Gastrocnemius medialis (tissue), 4 donors: ENCODE results near the gene OR1E2. TPM values are rescaled to one million over a fixed set of nuclear protein-coding genes. Genes with fewer than 3 reads are reported as not detected.

Experiments used
- ATAC-seq, 2 donors: fragments of 150-250 bp; one replicate each; pipeline ENCODE4 v1.9.1; 2016
- DNase-seq, 2 donors: peaks; one replicate each; pipeline ENCODE4 v3.0.0-alpha.2; 2019
- H3K27ac ChIP-seq, 4 donors: fragments of 200-600 bp; sonication (generic); 1 replicate in 1 of 4; 2 replicates in 3 of 4; pipeline ENCODE4 v1.5.1; 2016 to 2018; ENCODE audit warnings: mild to moderate bottlenecking in 2 of 4, moderate library complexity in 1 of 4
- H3K27me3 ChIP-seq, 3 donors: fragments of 200-600 bp; sonication (generic) in 2 of 3; 1 replicate in 1 of 3; 2 replicates in 2 of 3; pipeline versions ENCODE4 v1.5.1 to v1.6.0; 2016 to 2019; ENCODE audit warnings: mild to moderate bottlenecking in 1 of 3, moderate library complexity in 1 of 3
- H3K36me3 ChIP-seq, 2 donors: fragments of 200-600 bp; sonication (generic) in 1 of 2; one replicate each; pipeline ENCODE4 v1.5.1; 2017 to 2018
- H3K4me1 ChIP-seq, 2 donors: fragments of 200-600 bp; sonication (generic) in 1 of 2; one replicate each; pipeline ENCODE4 v1.5.1; 2016 to 2017; ENCODE audit warnings: mild to moderate bottlenecking in 2 of 2
- H3K4me3 ChIP-seq, 4 donors: fragments of 200-600 bp; sonication (generic) in 3 of 4; 1 replicate in 1 of 4; 2 replicates in 3 of 4; pipeline ENCODE4 v1.5.1; 2016 to 2019; ENCODE audit warnings: mild to moderate bottlenecking in 2 of 4
- H3K9me3 ChIP-seq, 3 donors: fragments of 200-600 bp; sonication (generic) in 2 of 3; 1 replicate in 1 of 3; 2 replicates in 2 of 3; pipeline ENCODE4 v1.5.1; 2016 to 2019
- CTCF ChIP-seq, 5 experiments: fragments of 450-650 bp in 3 of 5; fragments of 200-600 bp in 2 of 5; sonication (generic) in 2 of 5; IDR thresholded peaks in 4 of 5; conservative IDR thresholded peaks in 1 of 5; 1 replicate in 4 of 5; 2 replicates in 1 of 5; pipeline ENCODE4 v1.5.1; 2016 to 2019; ENCODE audit warnings: antibody characterized with exemption in 5 of 5, mild to moderate bottlenecking in 3 of 5, moderate library complexity in 3 of 5
- POLR2A ChIP-seq, 2 donors: fragments of 450-650 bp; IDR thresholded peaks; one replicate each; pipeline ENCODE4 v1.6.1; 2017; ENCODE audit warnings: antibody characterized with exemption in 2 of 2, mild to moderate bottlenecking in 2 of 2, moderate library complexity in 2 of 2
- in situ Hi-C, 4 donors: fragments of 200-750 bp; cut with MboI; loops; one replicate each; pipeline versions ENCODE4 v1.15.0 to v1.8.0; 2017; ENCODE audit warnings: low sequenced_read_pairs in 4 of 4
- intact Hi-C: fragments of 100-400 bp; cut with DNase I; formaldehyde crosslinking; loops from one replicate; pipeline ENCODE4 v1.15.1; 2023; ENCODE audit warnings: low total_unique reads
- total RNA-seq, 4 donors: library from RNA; depleted of rRNA; stranded (reverse); fragments of >200 nt; gene quantifications; one replicate each; pipeline versions ENCODE4 v1.1.0 to v1.2.3, GENCODE V29; 2016

OR1E2 gene
- total RNA-seq, 4 donors from 2014 or later = 0.49 TPM; not detected in 3

- no peak for DNase-seq
- H3K9me3 ChIP-seq = no peaks in the 10 kb centered on the region
- no peaks in the 10 kb centered on the region for H3K4me1 ChIP-seq
- no peak for ATAC-seq
- TF ChIP-seq POLR2A (IDR thresholded peaks at IDR 0.05) = no peak
- TF ChIP-seq CTCF (IDR thresholded peaks at IDR 0.05 in 4 of 5, conservative IDR thresholded peaks at IDR 0.05 in 1 of 5) = no peak
- intact Hi-C loops (no loop called here), in situ Hi-C loops (no loop called here)
- H3K36me3 ChIP-seq = no peaks in the 10 kb centered on the region
- peaks cover 7 to 19% (median 15%) of the 10 kb centered on the region in 3 donors for H3K27me3 ChIP-seq
- no peak within 1 kb of the TSS for H3K27ac ChIP-seq
- no peak within 1 kb of the TSS for H3K4me3 ChIP-seq
Measured at GRCh38 chr17:3385869-3386816, 47.5 kb downstream of the OR1E2 start, which contains the start of gene OR3A2. Gene OR3A2, minus strand, starts transcription at chr17:3386308.

Other genes with a start within 250 kb of the OR1E2 start
- gene OR1A2, start 236.3 kb downstream of the OR1E2 start, total RNA-seq = not detected
- gene OR1A1, start 226.2 kb downstream of the OR1E2 start, total RNA-seq = not detected
- gene OR3A1, start 135.5 kb downstream of the OR1E2 start, total RNA-seq = not detected
- gene OR3A2, start 47.5 kb downstream of the OR1E2 start, total RNA-seq = under 1 TPM in 2 of 4 donors, not detected in 2; 0.46 to 0.65 TPM
- not detected for gene OR1E1, start 35.4 kb downstream of the OR1E2 start, total RNA-seq
- not detected for gene OR3A3, start 22.5 kb downstream of the OR1E2 start, total RNA-seq
- gene SPATA22, start 38.0 kb upstream of the OR1E2 start, total RNA-seq = under 1 TPM in 2 of 4 donors, not detected in 2; 0.22 to 0.23 TPM
- gene ASPA, start 42.2 kb upstream of the OR1E2 start, total RNA-seq = 1 to 10 TPM in 3 of 4 donors, under 1 TPM in 1; 0.89 to 4.8 (median 1.4) TPM
- gene TRPV3, start 124.0 kb upstream of the OR1E2 start, total RNA-seq = 1 to 10 TPM; 1.3 to 3.8 (median 1.6) TPM
- gene TRPV1, start 175.6 kb upstream of the OR1E2 start, total RNA-seq = 1 to 10 TPM; 1.7 to 6.5 (median 3.5) TPM
- 1 to 10 TPM; 4.1 to 4.7 (median 4.4) TPM for gene SHPK, start 202.4 kb upstream of the OR1E2 start, total RNA-seq
- gene CTNS, start 202.9 kb upstream of the OR1E2 start, total RNA-seq = 100 to 1,000 TPM in 1 of 4 donors, 10 to 100 TPM in 3; 15.0 to 141 (median 60.2) TPM
- 10 to 100 TPM; 24.1 to 45.1 (median 33.8) TPM for gene TAX1BP3, start 234.7 kb upstream of the OR1E2 start, total RNA-seq
- 10 to 100 TPM; 40.6 to 73.8 (median 54.5) TPM for gene EMC6, start 235.0 kb upstream of the OR1E2 start, total RNA-seq